ENCODE results near the gene SCAPER. TPM values are rescaled to one million over a fixed set of nuclear protein-coding genes. Genes with fewer than 3 reads are reported as not detected.

The SCAPER gene
- total and polyA plus RNA-seq, 2 donors (not counting 1 experiment from before 2014, with no cell fraction given) = 8.3 to 61.6 TPM

DNA sequence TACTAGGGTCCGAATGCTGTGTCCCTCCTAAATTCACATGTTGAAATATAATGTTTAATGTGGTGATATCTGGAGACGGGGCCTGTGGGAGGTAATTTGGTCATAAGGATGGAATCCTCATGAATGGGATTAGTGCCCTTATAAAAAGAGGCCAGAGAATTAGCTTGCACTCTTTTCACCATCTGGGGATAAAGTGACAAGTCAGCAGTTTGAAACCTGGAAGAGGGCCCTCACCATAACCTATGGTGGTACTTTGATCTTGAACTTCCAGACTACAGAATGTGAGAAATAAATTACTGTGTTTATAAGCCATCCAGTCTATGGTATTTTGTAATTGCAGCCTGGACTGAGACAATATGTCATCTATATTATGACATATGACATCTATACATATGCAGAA, 436.4 kb downstream of the SCAPER start:
- CTCF ChIA-PET = no interaction called here
- no peak for DNase-seq
- H3K4me1 ChIP-seq (ENCODE audit: control insufficient read depth in 2 of 2, insufficient read depth in 2 of 2, low read length in 2 of 2) = no peaks in the 10 kb centered on the region
- ATAC-seq (ENCODE audit: low read depth) = no peak
- H3K27ac ChIP-seq (ENCODE audit: low read length in 2 of 2) = no peak overlapping the region
- Mint-ChIP-seq H3K4me3 (no peak overlapping the region), H3K27ac (no peak overlapping the region), H3K27me3 (no peaks in the 10 kb centered on the region), H3K9me3 (ENCODE audit: insufficient read depth) (peaks cover 18% of the 10 kb centered on the region), H3K4me1 (no peaks in the 10 kb centered on the region)
- POLR2A ChIA-PET = no interaction called here
- TF ChIP-seq, protein P1, sequence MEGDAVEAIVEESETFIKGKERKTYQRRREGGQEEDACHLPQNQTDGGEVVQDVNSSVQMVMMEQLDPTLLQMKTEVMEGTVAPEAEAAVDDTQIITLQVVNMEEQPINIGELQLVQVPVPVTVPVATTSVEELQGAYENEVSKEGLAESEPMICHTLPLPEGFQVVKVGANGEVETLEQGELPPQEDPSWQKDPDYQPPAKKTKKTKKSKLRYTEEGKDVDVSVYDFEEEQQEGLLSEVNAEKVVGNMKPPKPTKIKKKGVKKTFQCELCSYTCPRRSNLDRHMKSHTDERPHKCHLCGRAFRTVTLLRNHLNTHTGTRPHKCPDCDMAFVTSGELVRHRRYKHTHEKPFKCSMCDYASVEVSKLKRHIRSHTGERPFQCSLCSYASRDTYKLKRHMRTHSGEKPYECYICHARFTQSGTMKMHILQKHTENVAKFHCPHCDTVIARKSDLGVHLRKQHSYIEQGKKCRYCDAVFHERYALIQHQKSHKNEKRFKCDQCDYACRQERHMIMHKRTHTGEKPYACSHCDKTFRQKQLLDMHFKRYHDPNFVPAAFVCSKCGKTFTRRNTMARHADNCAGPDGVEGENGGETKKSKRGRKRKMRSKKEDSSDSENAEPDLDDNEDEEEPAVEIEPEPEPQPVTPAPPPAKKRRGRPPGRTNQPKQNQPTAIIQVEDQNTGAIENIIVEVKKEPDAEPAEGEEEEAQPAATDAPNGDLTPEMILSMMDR (IDR thresholded peaks at IDR 0.05) = no peak
- TF ChIP-seq EZH2 (IDR thresholded peaks at IDR 0.05; ENCODE audit: borderline replicate concordance, insufficient read depth, low read depth, low read length, poor library complexity, severe bottlenecking) = no peak
- no peak overlapping the region for H3K4me2 ChIP-seq (replicated peaks; ENCODE audit: low read depth, low read length, poor library complexity, severe bottlenecking)
- H4K20me1 ChIP-seq (ENCODE audit: control insufficient read depth, insufficient read depth, low read length, poor library complexity, severe bottlenecking) = no peaks in the 10 kb centered on the region
- no peaks in the 10 kb centered on the region for H3K27me3 ChIP-seq (replicated peaks in 1 of 4; ENCODE audit: control extremely low read depth in 1 of 4, control insufficient read depth in 3 of 4, insufficient read depth in 4 of 4, low read length in 3 of 4)
- H3K36me3 ChIP-seq (replicated peaks in 1 of 2; ENCODE audit: control extremely low read depth in 1 of 2, control insufficient read depth in 1 of 2, extremely low read depth in 1 of 2, insufficient read depth in 2 of 2, low read length in 1 of 2) = peaks cover 5 to 16% of the 10 kb centered on the region in 2 experiments
- H3K9ac ChIP-seq (ENCODE audit: low read length) = no peak overlapping the region
- 100% methylated on average over 1 of the region's 2 CpGs for WGBS (ENCODE audit: insufficient coverage)
- H3K4me3 ChIP-seq (ENCODE audit: control extremely low read depth in 1 of 5, extremely low read depth in 1 of 5, insufficient read depth in 1 of 5, low read depth in 2 of 5, low read length in 4 of 5) = no peak overlapping the region
- intact Hi-C loops (cut with micrococcal nuclease) = no loop called here
- H3K9me3 ChIP-seq (ENCODE audit: control extremely low read depth in 1 of 3, control insufficient read depth in 2 of 3, insufficient read depth in 1 of 3, low read length in 2 of 3) = peaks cover 2 to 16% (median 5%) of the 10 kb centered on the region in 3 donors
- no peaks in the 10 kb centered on the region for H3K79me2 ChIP-seq (ENCODE audit: control insufficient read depth, insufficient read depth, low read length)
- no peak overlapping the region for H2AFZ ChIP-seq (ENCODE audit: insufficient read depth, low read depth, low read length, poor library complexity, severe bottlenecking)

DNA sequence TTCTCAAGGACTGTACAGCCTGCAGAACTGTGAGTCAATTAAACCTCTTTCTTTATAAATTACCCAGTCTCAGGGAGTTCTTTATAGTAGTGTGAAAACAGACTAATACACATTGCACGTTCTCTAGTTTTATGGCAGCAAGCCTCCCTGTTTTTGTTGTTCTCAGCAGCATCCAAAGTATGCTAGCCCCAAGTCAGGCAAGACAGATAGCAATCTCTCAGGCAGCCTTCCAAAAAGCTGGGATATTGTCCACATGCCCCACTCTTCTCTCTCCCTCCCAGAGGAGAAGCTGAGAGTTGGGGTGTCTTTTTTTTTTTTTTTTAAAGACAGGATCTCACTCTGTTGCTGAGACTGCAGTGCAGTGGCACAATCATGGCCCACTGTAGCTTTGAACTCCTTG, 438.0 kb downstream of the SCAPER start:
- H3K27ac Mint-ChIP-seq = no peak overlapping the region
- TF ChIP-seq, protein P1 (IDR thresholded peaks at IDR 0.05) = no peak
- TF ChIP-seq EZH2 (IDR thresholded peaks at IDR 0.05; ENCODE audit: borderline replicate concordance, insufficient read depth, low read depth, low read length, poor library complexity, severe bottlenecking) = no peak
- no peaks in the 10 kb centered on the region for H3K79me2 ChIP-seq (ENCODE audit: control insufficient read depth, insufficient read depth, low read length)
- no peak overlapping the region for H3K4me2 ChIP-seq (replicated peaks; ENCODE audit: low read depth, low read length, poor library complexity, severe bottlenecking)
- H2AFZ ChIP-seq (ENCODE audit: insufficient read depth, low read depth, low read length, poor library complexity, severe bottlenecking) = no peak overlapping the region
- H4K20me1 ChIP-seq (ENCODE audit: control insufficient read depth, insufficient read depth, low read length, poor library complexity, severe bottlenecking) = no peaks in the 10 kb centered on the region
- H3K9me3 Mint-ChIP-seq (ENCODE audit: insufficient read depth) = peaks cover 18% of the 10 kb centered on the region
- H3K27me3 ChIP-seq (replicated peaks in 1 of 4; ENCODE audit: control extremely low read depth in 1 of 4, control insufficient read depth in 3 of 4, insufficient read depth in 4 of 4, low read length in 3 of 4) = no peaks in the 10 kb centered on the region
- H3K4me3 ChIP-seq (ENCODE audit: control extremely low read depth in 1 of 5, extremely low read depth in 1 of 5, insufficient read depth in 1 of 5, low read depth in 2 of 5, low read length in 4 of 5) = no peak overlapping the region
- H3K4me3 Mint-ChIP-seq = no peak overlapping the region
- ChIA-PET POLR2A (no interaction called here), CTCF (no interaction called here)
- H3K9me3 ChIP-seq (ENCODE audit: control extremely low read depth in 1 of 3, control insufficient read depth in 2 of 3, insufficient read depth in 1 of 3, low read length in 2 of 3) = peaks cover 2 to 16% (median 5%) of the 10 kb centered on the region in 3 donors
- intact Hi-C loops (cut with micrococcal nuclease) = no loop called here
- no peak overlapping the region for H3K9ac ChIP-seq (ENCODE audit: low read length)
- WGBS (ENCODE audit: insufficient coverage) = no CpG with 5 or more reads among the region's 1 CpG
- no peak for ATAC-seq (ENCODE audit: low read depth)
- H3K4me1 Mint-ChIP-seq = no peaks in the 10 kb centered on the region
- H3K4me1 ChIP-seq (ENCODE audit: control insufficient read depth in 2 of 2, insufficient read depth in 2 of 2, low read length in 2 of 2) = no peaks in the 10 kb centered on the region
- no peak overlapping the region for H3K27ac ChIP-seq (ENCODE audit: low read length in 2 of 2)
- H3K36me3 ChIP-seq (replicated peaks in 1 of 2; ENCODE audit: control extremely low read depth in 1 of 2, control insufficient read depth in 1 of 2, extremely low read depth in 1 of 2, insufficient read depth in 2 of 2, low read length in 1 of 2) = peaks cover 5 to 16% of the 10 kb centered on the region in 2 experiments
- no peaks in the 10 kb centered on the region for H3K27me3 Mint-ChIP-seq
- no peak for DNase-seq
